SK-N-MC (cell line): ENCODE data around the gene PRKX.

ENCODE experiments used
- EZH2 ChIP-seq: fragments of 200-600 bp; sonication (generic); IDR thresholded peaks from one replicate; pipeline ENCODE4 v1.6.1; 2017; ENCODE audit warnings: antibody characterized with exemption
- POLR2AphosphoS5 ChIP-seq: IDR thresholded peaks from 2 replicates; pipeline ENCODE4 v1.6.1; 2012; ENCODE audit warnings: mild to moderate bottlenecking, low read depth, low read length, borderline replicate concordance

- no peak for TF ChIP-seq POLR2AphosphoS5
- TF ChIP-seq EZH2 = no peak
Measured at GRCh38 chrX:3627594-3627993, 85.9 kb downstream of the PRKX start.
